ENCODE data around the gene TM9SF1.
"Not testable (repeated sequence)": the region's sequence is repeated elsewhere in the genome, so short reads cannot be mapped to it uniquely, and the experiment has no call there.

TM9SF1 gene

DNA sequence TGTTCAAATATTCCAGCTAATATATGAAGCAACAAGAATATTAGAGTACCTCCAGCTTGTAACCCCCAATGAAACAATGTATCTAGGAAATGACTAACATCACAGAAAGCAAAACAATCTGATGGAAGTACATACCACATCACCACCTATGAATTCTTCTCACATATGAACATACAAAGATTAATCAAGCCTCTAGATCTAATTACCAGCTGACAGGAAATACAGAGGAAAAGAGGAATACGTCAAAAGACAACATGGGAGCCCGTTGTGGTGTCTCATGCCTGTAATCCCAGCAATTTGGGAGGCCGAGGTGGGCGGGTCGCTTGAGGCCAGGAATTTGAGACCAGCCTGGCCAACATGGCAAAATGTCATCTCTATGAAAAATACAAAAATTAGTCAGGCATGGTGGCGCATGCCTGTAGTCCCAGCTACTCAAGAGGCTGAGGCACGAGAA is 29.4 kb upstream of the TM9SF1 start:
- DNase-seq (ENCODE audit: low read depth) = peak; percentile 95

GRCh38 chr14:24222987-24223386 is 27.7 kb upstream of the TM9SF1 start:
- DNase-seq (ENCODE audit: low read depth) = not testable (repeated sequence)

GRCh38 chr14:24219521-24219920 is 24.3 kb upstream of the TM9SF1 start:
- no peak for DNase-seq (ENCODE audit: low read depth)

GRCh38 chr14:24219080-24219479 is 23.8 kb upstream of the TM9SF1 start:
- no peak for DNase-seq (ENCODE audit: low read depth)

GRCh38 chr14:24216876-24217275 is 21.6 kb upstream of the TM9SF1 start:
- not testable (repeated sequence) for DNase-seq (ENCODE audit: low read depth)

DNA sequence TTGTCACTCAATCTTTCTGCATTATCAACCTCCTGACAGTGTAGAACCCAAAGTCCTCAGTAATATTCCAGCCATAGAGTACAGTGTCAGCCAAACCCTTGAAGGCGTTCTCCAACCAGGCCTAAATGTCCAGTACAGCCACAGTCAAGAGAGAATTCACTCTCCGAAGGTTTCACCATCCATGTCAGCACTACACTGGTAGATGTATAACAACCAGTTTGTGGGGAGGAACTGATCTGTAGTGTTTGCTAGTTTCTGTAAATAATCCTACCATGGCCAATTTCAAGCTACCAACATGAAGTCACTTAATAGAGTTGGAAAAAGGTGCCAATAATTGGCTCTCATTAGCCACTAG is 21.1 kb upstream of the TM9SF1 start:
- no peak for DNase-seq (ENCODE audit: low read depth)

- DNase-seq (ENCODE audit: low read depth) = peak; percentile 82
These were observed 20.5 kb upstream of the TM9SF1 start, which contains the start of gene MDP1 for GRCh38 chr14:24215495-24216344. MDP1 (minus strand) TSS chr14:24216066; CDS start chr14:24215955, 111 bp downstream.

DNA sequence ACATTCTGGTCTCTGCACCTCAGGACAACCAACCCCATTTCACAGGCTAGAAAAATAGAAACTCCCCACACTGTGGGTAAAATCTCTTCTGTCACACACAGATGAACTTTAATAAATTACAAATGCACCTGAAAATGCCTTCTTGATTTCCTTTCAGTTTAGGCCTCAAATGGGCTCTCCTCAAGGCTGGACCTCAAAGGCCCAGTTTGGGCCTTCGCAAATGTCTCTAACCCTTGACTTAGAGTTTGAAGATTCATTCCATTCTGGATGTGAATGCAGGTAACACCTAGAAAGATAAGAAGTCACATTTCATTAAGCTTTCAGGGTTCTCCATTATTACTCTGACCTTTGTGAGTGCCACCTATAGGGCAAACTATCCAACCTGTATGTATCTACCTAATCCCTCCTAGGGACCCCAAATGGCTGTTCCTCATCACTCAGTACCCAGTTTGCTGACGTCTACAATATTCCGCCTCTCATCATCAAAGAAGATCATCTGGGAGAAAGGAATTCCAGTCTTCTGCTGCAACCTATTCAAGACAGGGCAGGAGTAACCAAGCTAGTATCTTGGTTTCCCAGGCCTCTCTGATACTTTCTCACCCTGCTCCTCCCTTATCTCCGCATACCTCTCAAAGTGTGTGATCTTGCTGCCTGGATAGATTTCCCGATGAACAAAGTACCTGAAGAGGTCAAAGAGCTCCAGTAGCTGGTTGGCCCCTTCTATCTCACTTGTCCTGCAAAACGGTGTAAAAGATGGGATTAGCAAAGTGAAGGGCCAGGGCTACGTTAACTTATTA is 18.8 kb upstream of the TM9SF1 start:
- no peak for DNase-seq (ENCODE audit: low read depth)

GRCh38 chr14:24212924-24213865 is 18.0 kb upstream of the TM9SF1 start, which contains the start of gene CHMP4A:
CHMP4A (minus strand) TSS chr14:24213488; CDS start chr14:24213439, 49 bp downstream.
- DNase-seq (ENCODE audit: low read depth) = peak; percentile 99

DNA sequence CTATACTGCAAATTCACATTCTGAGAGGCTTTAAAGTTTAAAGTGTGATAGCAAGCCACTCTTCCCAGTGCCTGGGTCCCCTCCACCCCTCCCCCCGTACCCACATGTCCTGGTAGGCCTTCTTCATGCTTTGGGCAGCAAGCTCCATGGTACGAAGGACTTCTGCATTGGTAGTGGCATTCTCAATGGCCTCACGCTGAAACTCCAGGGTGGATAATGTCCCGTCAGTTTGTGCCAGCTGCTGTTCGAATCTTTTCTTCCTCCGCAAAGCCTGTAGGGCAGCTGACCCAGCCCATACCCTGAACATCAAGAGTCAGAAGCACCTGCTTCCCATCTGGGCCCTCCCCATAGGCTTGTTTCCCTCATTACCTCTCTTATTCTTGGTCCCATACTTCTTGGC is 16.1 kb upstream of the TM9SF1 start:
- DNase-seq (ENCODE audit: low read depth) = no peak

DNA sequence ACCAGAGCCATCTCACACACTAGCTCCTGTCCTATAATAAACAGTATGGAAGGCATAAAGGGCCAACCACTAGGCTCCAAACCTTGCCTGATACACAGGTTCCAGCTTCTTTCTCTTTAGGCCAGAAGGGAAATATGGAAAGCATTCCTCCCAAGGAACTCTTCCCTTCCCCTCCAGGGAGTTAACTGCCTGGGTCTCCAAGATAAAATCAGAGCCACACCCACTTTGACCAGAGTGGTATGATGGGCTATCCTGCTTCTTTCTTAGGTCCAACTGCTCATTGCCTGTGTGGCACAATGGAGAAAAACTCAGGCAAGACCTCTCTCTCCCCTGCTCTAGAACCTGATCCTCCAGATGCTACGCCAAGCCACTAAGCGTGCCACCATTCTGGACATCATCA is 12.4 kb upstream of the TM9SF1 start:
- no peak for DNase-seq (ENCODE audit: low read depth)

- no peak for DNase-seq (ENCODE audit: low read depth)
These were observed 11.9 kb upstream of the TM9SF1 start for GRCh38 chr14:24207104-24207551.

DNA sequence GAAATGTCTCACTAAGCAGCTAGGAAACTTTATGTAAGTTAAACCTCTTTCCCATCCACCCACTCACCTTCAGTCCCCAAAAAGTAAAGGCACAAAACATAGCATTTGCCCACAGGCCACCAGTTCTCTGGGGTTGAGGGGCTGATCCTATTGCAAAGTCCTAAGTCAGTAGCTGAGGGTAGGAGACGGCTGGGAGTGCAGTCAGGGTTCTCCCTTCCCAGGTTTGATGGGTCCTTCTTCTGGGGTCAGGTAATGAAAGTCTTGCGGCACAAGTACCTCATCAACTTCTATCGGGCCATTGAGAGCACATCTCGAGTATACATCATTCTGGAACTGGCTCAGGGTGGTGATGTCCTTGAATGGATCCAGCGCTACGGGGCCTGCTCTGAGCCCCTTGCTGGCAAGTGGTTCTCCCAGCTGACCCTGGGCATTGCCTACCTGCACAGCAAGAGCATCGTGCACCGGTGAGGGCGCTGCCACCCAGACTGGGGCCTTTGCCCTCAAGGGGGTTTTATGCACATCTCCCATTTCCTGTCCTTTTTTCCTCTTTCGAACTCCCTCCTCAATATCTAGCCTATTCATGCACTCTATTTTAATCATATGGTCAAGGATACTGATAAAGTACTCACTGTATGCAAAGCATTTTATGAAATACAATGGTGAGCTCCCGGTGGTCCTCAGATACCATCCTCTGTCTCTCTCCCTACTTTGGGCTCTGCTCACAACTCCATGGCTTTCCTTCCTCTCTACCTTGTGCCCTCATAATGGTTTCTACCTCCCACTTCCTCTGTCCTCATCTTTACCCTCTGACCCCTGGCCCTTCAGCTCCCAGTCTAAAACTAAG is 11.2 kb upstream of the TM9SF1 start:
- DNase-seq (ENCODE audit: low read depth) = no peak

DNA sequence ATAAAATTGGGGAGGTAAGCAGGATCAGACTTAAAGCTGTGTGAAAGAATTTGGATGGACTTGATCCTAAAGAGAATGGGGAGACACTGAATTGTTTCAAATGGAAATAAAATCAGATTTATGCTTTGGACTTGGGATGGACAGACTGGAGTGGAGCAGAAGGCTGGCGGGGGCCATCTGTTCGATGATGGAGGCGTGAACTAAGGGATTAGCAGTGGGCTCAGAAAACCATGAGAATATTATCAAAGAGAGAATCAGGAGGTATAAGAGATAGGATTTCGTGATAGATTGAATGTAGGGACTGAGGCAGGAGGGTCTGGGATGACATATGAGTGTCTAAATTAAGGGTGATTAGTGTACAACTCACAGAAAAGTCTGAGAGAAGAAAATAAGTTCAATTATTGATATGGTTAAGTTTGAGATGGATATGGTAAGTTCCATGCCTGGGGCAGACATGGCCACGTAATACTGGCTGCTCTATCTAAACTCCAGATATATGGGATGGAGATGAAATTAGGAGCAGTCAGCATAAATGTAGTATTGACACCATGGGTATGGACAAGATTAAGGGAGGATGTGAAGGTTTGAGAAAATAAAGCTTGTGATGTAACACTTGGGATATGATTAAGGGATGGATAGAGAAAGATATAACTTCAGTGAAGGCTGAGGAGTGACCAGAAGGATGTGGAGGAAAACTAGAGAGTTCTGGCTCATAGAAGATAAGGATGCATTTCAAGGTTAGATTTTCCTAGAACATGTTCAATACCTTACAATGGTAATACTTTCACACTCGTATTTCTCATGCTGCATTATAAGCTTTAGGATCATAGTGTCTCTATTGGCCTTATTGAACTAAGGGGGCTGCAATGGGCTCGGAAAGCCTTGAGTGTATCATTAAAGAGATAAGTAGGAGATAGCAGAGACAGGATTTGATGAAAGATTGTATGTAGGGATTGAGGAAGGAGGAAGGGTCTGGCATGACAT is 9.2 kb upstream of the TM9SF1 start:
- DNase-seq (ENCODE audit: low read depth) = no peak

GRCh38 chr14:24203249-24203886 is 8.1 kb upstream of the TM9SF1 start:
- DNase-seq (ENCODE audit: low read depth) = not testable (repeated sequence)

GRCh38 chr14:24202538-24202937 is 7.3 kb upstream of the TM9SF1 start:
- DNase-seq (ENCODE audit: low read depth) = not testable (repeated sequence)

DNA sequence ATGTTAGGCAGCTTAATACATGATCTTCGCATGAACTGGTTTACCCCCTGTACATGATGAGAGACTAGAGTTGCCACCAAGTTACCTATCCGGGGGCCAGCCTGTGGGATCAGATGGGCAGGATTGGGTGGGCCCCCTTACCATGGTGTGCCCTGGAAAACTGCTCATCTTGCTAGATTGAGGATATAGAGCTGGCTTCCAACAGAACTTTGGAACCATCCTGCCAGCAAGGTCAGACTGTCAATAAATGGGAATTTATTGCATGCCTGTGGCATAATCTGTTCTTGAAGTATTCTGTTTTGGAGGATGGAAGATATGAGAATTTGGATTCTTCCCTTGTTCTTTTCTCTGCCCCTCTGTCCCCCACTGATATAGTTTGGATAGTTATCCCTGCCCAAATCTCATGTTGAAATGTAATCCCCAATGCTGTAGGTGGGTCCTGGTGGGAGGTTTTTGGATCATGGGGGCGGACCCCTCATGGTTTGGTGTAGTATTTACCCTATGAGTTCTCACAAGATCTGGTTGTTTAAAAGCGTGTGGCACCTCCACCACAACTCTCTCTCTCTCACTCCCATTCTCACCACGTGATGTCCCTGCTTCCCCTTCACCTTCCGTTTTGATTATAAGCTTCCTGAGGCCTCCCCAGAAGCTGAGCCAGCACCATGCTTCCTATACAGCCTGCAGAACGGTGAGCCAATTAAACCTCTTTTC is 3.7 kb upstream of the TM9SF1 start:
- no peak for DNase-seq (ENCODE audit: low read depth)

GRCh38 chr14:24197056-24197450 is 1.8 kb upstream of the TM9SF1 start:
- DNase-seq (ENCODE audit: low read depth) = no peak
